Vagina (tissue), 2 donors: ENCODE data around the gene PCDHGA6.

Source experiments
- CTCF ChIP-seq, 3 experiments: fragments of 450-650 bp in 2 of 3; fragments of 200-600 bp in 1 of 3; sonication (generic) in 1 of 3; IDR thresholded peaks; one replicate each; pipeline ENCODE4 v1.5.1; 2017 to 2019; ENCODE audit warnings: antibody characterized with exemption in 3 of 3, mild to moderate bottlenecking in 2 of 3, moderate library complexity in 2 of 3
- POLR2A ChIP-seq, 2 donors: fragments of 450-650 bp; IDR thresholded peaks; one replicate each; pipeline ENCODE4 v1.6.1; 2017; ENCODE audit warnings: antibody characterized with exemption in 2 of 2, mild to moderate bottlenecking in 2 of 2, moderate library complexity in 2 of 2
- POLR2AphosphoS5 ChIP-seq, 2 donors: sonication (generic); formaldehyde crosslinking; IDR thresholded peaks; one replicate each; pipeline ENCODE4 v1.9.0; 2017; ENCODE audit warnings: antibody characterized with exemption in 2 of 2, mild to moderate bottlenecking in 2 of 2, low read depth in 1 of 2; ENCODE audit not compliant: insufficient read depth in 1 of 2

GRCh38 chr5:141384471-141385267, 11.0 kb downstream of the PCDHGA6 start:
- TF ChIP-seq CTCF (IDR thresholded peaks at IDR 0.05) (no peak), POLR2AphosphoS5 (IDR thresholded peaks at IDR 0.05; ENCODE audit: insufficient read depth in 1 of 2, low read depth in 1 of 2) (no peak), POLR2A (IDR thresholded peaks at IDR 0.05) (no peak)
